K562 (cell line): ENCODE data around the gene HS3ST4. TPM values are rescaled to one million over a fixed set of nuclear protein-coding genes. Genes with fewer than 3 reads are reported as not detected.

ENCODE experiments used
- ATAC-seq: fragments of 200-7000 bp; cut with Tn5 transposase; 3 replicates; pipeline ENCODE4 v1.9.1; 2020; ENCODE audit warnings: moderate library complexity
- BruUV-seq: library from RNA; stranded (reverse); fragments of 400-500 nt; replicated peaks from 2 replicates; lab custom pipeline; 2021; lab: Mats Ljungman, UMichigan
- CTCF ChIA-PET: fragments of 300-600 bp; formaldehyde crosslinking; extraction: SDS; loops from one replicate; lab custom pipeline; 2021; ENCODE audit warnings: low intra/inter-chr PET ratio; lab: Yijun Ruan, JAX
- POLR2A ChIA-PET: fragments of 300-600, 350-650 bp; sonication (Branson Sonifier 250); formaldehyde crosslinking; extraction: SDS; loops from one replicate; lab custom pipeline; 2021; ENCODE audit warnings: antibody characterized with exemption, inconsistent platforms; lab: Yijun Ruan, JAX
- DNase-seq, 4 experiments: peaks; one replicate each; pipeline versions ENCODE4 v3.0.0 to v3.0.0-alpha.2; 2011 to 2018; ENCODE audit warnings: low spot score in 3 of 4, mixed read lengths in 3 of 4; ENCODE audit errors: extremely low read depth in 1 of 4
- FAIRE-seq: peaks from 2 replicates; lab custom pipeline; 2011; peaks lifted over from hg19 to GRCh38; lab: Jason Lieb, UNC
- H2AFZ ChIP-seq: 2 replicates; pipeline ENCODE4 v1.6.0; 2011; ENCODE audit warnings: low read depth, low read length, control low read depth, inconsistent platforms
- H3K27ac ChIP-seq: fragments of 200-600 bp; 3 replicates; pipeline ENCODE4 v1.8.0; 2011; ENCODE audit warnings: low read depth, mild to moderate bottlenecking, control low read depth, inconsistent platforms, low read length, moderate library complexity, mixed read lengths; ENCODE audit errors: extremely low read depth
- H3K27me3 ChIP-seq, 2 experiments: fragments of 300-600 bp in 1 of 2; 2 replicates in 1 of 2; 3 replicates in 1 of 2; pipeline versions ENCODE4 v1.6.0 to v1.8.0; 2011; ENCODE audit warnings: inconsistent platforms in 2 of 2, low read length in 2 of 2, mild to moderate bottlenecking in 1 of 2, mixed read lengths in 1 of 2, moderate library complexity in 1 of 2; ENCODE audit not compliant: control insufficient read depth in 2 of 2, insufficient read depth in 2 of 2
- H3K36me3 ChIP-seq: fragments of 300-600 bp; 3 replicates; pipeline ENCODE4 v1.8.0; 2011; ENCODE audit warnings: mild to moderate bottlenecking, low read length, inconsistent platforms; ENCODE audit not compliant: control insufficient read depth, insufficient read depth
- H3K4me1 ChIP-seq, 2 experiments: fragments of 200-600 bp in 1 of 2; replicated peaks in 1 of 2; 2 replicates in 1 of 2; 3 replicates in 1 of 2; pipeline versions ENCODE4 v1.5.1 to v1.8.0; 2011; ENCODE audit warnings: inconsistent platforms in 2 of 2, low read length in 2 of 2, mild to moderate bottlenecking in 1 of 2, mixed read lengths in 1 of 2, moderate library complexity in 1 of 2; ENCODE audit not compliant: control insufficient read depth in 2 of 2, insufficient read depth in 2 of 2
- H3K4me2 ChIP-seq: 2 replicates; pipeline ENCODE4 v1.6.1; 2011; ENCODE audit warnings: low read length, control low read depth, inconsistent platforms, mixed read lengths; ENCODE audit not compliant: insufficient read depth
- H3K4me3 ChIP-seq: fragments of 200-600 bp; sonication (generic), shearing (Covaris generic); 2 replicates; pipeline ENCODE4 v1.5.1; 2016; ENCODE audit warnings: control low read depth, inconsistent platforms
- H3K79me2 ChIP-seq: fragments of 200-600 bp; 3 replicates; pipeline ENCODE4 v1.8.0; 2011; ENCODE audit warnings: low read length, inconsistent platforms; ENCODE audit not compliant: control insufficient read depth, insufficient read depth
- H3K9ac ChIP-seq, 2 experiments: 2 replicates each; pipeline versions ENCODE4 v1.6.0 to v1.6.1; 2011; ENCODE audit warnings: low read depth in 2 of 2, low read length in 2 of 2, control low read depth in 1 of 2, inconsistent platforms in 1 of 2, mild to moderate bottlenecking in 1 of 2, mixed read lengths in 1 of 2; ENCODE audit not compliant: insufficient read depth in 1 of 2
- H3K9me1 ChIP-seq: one replicate; pipeline ENCODE4 v1.6.0; 2011; ENCODE audit warnings: inconsistent platforms, mild to moderate bottlenecking, low read length, moderate library complexity; ENCODE audit not compliant: control insufficient read depth, insufficient read depth
- H3K9me3 ChIP-seq: replicated peaks from 2 replicates; pipeline ENCODE4 v1.5.1; 2011; ENCODE audit warnings: low read depth, low read length, inconsistent platforms; ENCODE audit not compliant: control insufficient read depth, insufficient read depth
- H4K20me1 ChIP-seq: replicated peaks from 2 replicates; pipeline ENCODE4 v1.6.1; 2011; ENCODE audit warnings: low read length, inconsistent platforms, mixed read lengths; ENCODE audit not compliant: control insufficient read depth, insufficient read depth
- BMI1 ChIP-seq: fragments of 150-350 bp; IDR thresholded peaks from 2 replicates; pipeline ENCODE4 v1.6.1; 2014; ENCODE audit warnings: low read length
- CLOCK ChIP-seq: fragments of 250-450 bp; sonication (Bioruptor Pico); IDR thresholded peaks from 2 replicates; pipeline ENCODE4 v1.4.0; 2020; ENCODE audit warnings: mild to moderate bottlenecking, moderate library complexity, borderline replicate concordance
- CTCF ChIP-seq, 3 experiments: IDR thresholded peaks in 2 of 3; conservative IDR thresholded peaks in 1 of 3; 2 replicates each; pipeline ENCODE4 v1.5.1; 2011 to 2012; ENCODE audit warnings: low read length in 3 of 3, mild to moderate bottlenecking in 3 of 3, control low read depth in 2 of 3, improper control_type of control experiment in 1 of 3, inconsistent platforms in 1 of 3, low read depth in 1 of 3, mixed read lengths in 1 of 3, moderate library complexity in 1 of 3; ENCODE audit not compliant: insufficient read depth in 2 of 3
- HDAC1 ChIP-seq, 2 experiments: fragments of 450-650 bp; IDR thresholded peaks; 2 replicates each; pipeline ENCODE4 v1.6.1; 2016 to 2017; ENCODE audit warnings: inconsistent platforms in 1 of 2, mild to moderate bottlenecking in 1 of 2, moderate library complexity in 1 of 2
- HLTF ChIP-seq: fragments of 450-650 bp; IDR thresholded peaks from 2 replicates; pipeline ENCODE4 v1.6.1; 2016
- JUND ChIP-seq, 2 experiments: IDR thresholded peaks; 2 replicates in 1 of 2; 3 replicates in 1 of 2; pipeline ENCODE4 v1.6.1; 2011; ENCODE audit warnings: borderline replicate concordance in 2 of 2, low read depth in 2 of 2, low read length in 2 of 2, improper control_type of control experiment in 1 of 2, missing biosample characterization in 1 of 2, missing genetic modification characterization in 1 of 2, missing genetic modification reagents in 1 of 2
- MEIS2 ChIP-seq: fragments of 450-650 bp; IDR thresholded peaks from 2 replicates; pipeline ENCODE4 v1.6.1; 2014; ENCODE audit warnings: mild to moderate bottlenecking; ENCODE audit not compliant: partially characterized antibody
- ZBTB8A ChIP-seq: fragments of 450-650 bp; IDR thresholded peaks from 2 replicates; pipeline ENCODE4 v1.6.1; 2018; ENCODE audit warnings: mild to moderate bottlenecking, moderate library complexity; ENCODE audit not compliant: partially characterized antibody
- WGBS: fragments of 100-300 bp; shearing (Covaris generic); methylation state at CpG from one replicate; pipeline ENCODE4 v1.1.6; 2016; ENCODE audit warnings: low coverage, mixed read lengths; ENCODE audit not compliant: insufficient coverage; ENCODE audit errors: missing lambda C conversion rate; 5-methylcytosine and 5-hydroxymethylcytosine counted together
- in situ Hi-C: fragments of 300-500 bp; cut with MboI; formaldehyde crosslinking; loops from 4 replicates; pipeline ENCODE4 v1.15.0; 2018; ENCODE audit warnings: inconsistent platforms, mixed read lengths
- intact Hi-C: fragments of 100-400 bp; cut with micrococcal nuclease; formaldehyde crosslinking; loops from 2 replicates; pipeline ENCODE4 v1.14.2; 2022
- polyA plus RNA-seq, 8 experiments: library from polyadenylated mRNA; depleted of rRNA in 4 of 8; stranded (reverse) in 5 of 8; unstranded in 3 of 8; fragments of >200 nt; fragmentation: Nextera tagmentation in 2 of 8; fragmentation: Illumina TruSeq in 1 of 8; extraction: Ambion mirVana in 2 of 8; extraction: Trizol in 1 of 8; gene quantifications; 2 replicates each; pipeline versions ENCODE4 v1.2.1 to v1.2.3, GENCODE V29; 2011 to 2014; ENCODE audit warnings: inconsistent platforms in 1 of 8, missing spikeins in 1 of 8
- total RNA-seq, 7 experiments: library from RNA; depleted of rRNA in 6 of 7; stranded (reverse); fragments of >200 nt in 6 of 7; fragmentation: Illumina TruSeq in 2 of 7; extraction: Trizol in 2 of 7; gene quantifications; 2 replicates each; pipeline versions ENCODE4 v1.2.1 to v1.2.3, GENCODE V29; 2011 to 2021; ENCODE audit warnings: low replicate concordance in 1 of 7

Gene HS3ST4
- total and polyA plus RNA-seq, 9 of the 15 experiments (the other 6 are each of a cell fraction or from before 2014, with no cell fraction given): not detected

- Histone ChIP-seq H3K4me1 (no peaks in the 10 kb centered on the region), H3K4me2 (no peak overlapping the region), H3K27me3 (no peaks in the 10 kb centered on the region), H3K9ac (no peak overlapping the region), H3K4me3 (no peak overlapping the region), H3K79me2 (no peaks in the 10 kb centered on the region), H3K9me3 (no peaks in the 10 kb centered on the region), H4K20me1 (no peaks in the 10 kb centered on the region), H3K9me1 (no peaks in the 10 kb centered on the region), H2AFZ (no peak overlapping the region), H3K27ac (no peak overlapping the region), H3K36me3 (no peaks in the 10 kb centered on the region)
- BruUV-seq: no TSS peak
- TF ChIP-seq CTCF (IDR thresholded peaks at IDR 0.05 in 2 of 3, conservative IDR thresholded peaks at IDR 0.05 in 1 of 3; ENCODE audit: insufficient read depth in 2 of 3, low read depth in 1 of 3, low read length in 3 of 3) (peak in 1 of 3 experiments; percentile 13; a peak in 1 of 6 replicates), HLTF (no peak)
- no peak for FAIRE-seq
- ChIA-PET POLR2A (no interaction called here), CTCF (no interaction called here)
- intact Hi-C loops (no loop called here), in situ Hi-C loops (no loop called here)
- DNase-seq: peak; percentile 10 to 27 (median 18)
- 3% methylated on average over 2 of the region's 2 CpGs for WGBS
- ATAC-seq: peak; percentile 52; the same call in 1 of the 3 replicates
These were observed 304.3 kb downstream of the HS3ST4 start for GRCh38 chr16:25996052-25996451.

- no peak for ATAC-seq
- CTCF ChIA-PET: no interaction called here
- Histone ChIP-seq H3K9me1 (no peaks in the 10 kb centered on the region), H3K9ac (no peak overlapping the region), H3K27me3 (no peaks in the 10 kb centered on the region), H3K27ac (no peak overlapping the region), H2AFZ (no peak overlapping the region), H3K4me3 (no peak overlapping the region), H3K4me1 (no peaks in the 10 kb centered on the region), H3K79me2 (no peaks in the 10 kb centered on the region), H3K9me3 (no peaks in the 10 kb centered on the region), H3K36me3 (no peaks in the 10 kb centered on the region), H3K4me2 (no peak overlapping the region), H4K20me1 (no peaks in the 10 kb centered on the region)
- intact Hi-C loops (no loop called here), in situ Hi-C loops (no loop called here)
- TF ChIP-seq CLOCK (CRISPR knock-in tag) (no peak), HDAC1 (IDR thresholded peaks at IDR 0.05) (no peak), BMI1 (no peak), ZBTB8A (no peak), JUND (IDR thresholded peaks at IDR 0.05; ENCODE audit: borderline replicate concordance, low read depth, low read length) (no peak), JUND (tag; IDR thresholded peaks at IDR 0.05; ENCODE audit: borderline replicate concordance, low read depth, low read length) (no peak), MEIS2 (no peak)
- no peak for DNase-seq
- whole genome bisulfite sequencing: 0% methylated on average over 5 of the region's 5 CpGs
- POLR2A ChIA-PET: no interaction called here
- no TSS peak for BruUV-seq
- no peak for FAIRE-seq
These were observed 313.6 kb downstream of the HS3ST4 start for GRCh38 chr16:26005336-26005735.
